NT2/D1 (cell line): ENCODE measurements around the gene DAPP1.
"Not testable (repeated sequence)": the region's sequence is repeated elsewhere in the genome, so short reads cannot be mapped to it uniquely, and the experiment has no call there.

Source experiments
- DNase-seq: peaks from one replicate; pipeline ENCODE4 v3.0.0-alpha.2; 2011; ENCODE audit warnings: low read depth, low spot score
- H3K27me3 ChIP-seq: 2 replicates; pipeline ENCODE4 v1.6.0; 2011; ENCODE audit warnings: mild to moderate bottlenecking; ENCODE audit not compliant: insufficient read length, insufficient read depth
- H3K36me3 ChIP-seq: 2 replicates; pipeline ENCODE4 v1.6.1; 2011; ENCODE audit warnings: mild to moderate bottlenecking, low read length, mixed read lengths; ENCODE audit not compliant: insufficient read depth, insufficient read length
- H3K4me1 ChIP-seq: 2 replicates; pipeline ENCODE4 v1.5.1; 2011; ENCODE audit not compliant: insufficient read depth, insufficient read length
- H3K4me3 ChIP-seq: 2 replicates; pipeline ENCODE4 v1.5.1; 2011; ENCODE audit warnings: low read depth; ENCODE audit not compliant: insufficient read length
- H3K9ac ChIP-seq: 2 replicates; pipeline ENCODE4 v1.6.0; 2011; ENCODE audit warnings: low read depth; ENCODE audit not compliant: insufficient read length
- H3K9me3 ChIP-seq: 2 replicates; pipeline ENCODE4 v1.5.1; 2011; ENCODE audit warnings: mild to moderate bottlenecking, low read length; ENCODE audit not compliant: insufficient read depth
- SUZ12 ChIP-seq: IDR thresholded peaks from 2 replicates; pipeline ENCODE4 v1.6.1; 2011; ENCODE audit not compliant: insufficient read length, insufficient read depth; ENCODE audit errors: extremely low read depth
- YY1 ChIP-seq: IDR thresholded peaks from 2 replicates; pipeline ENCODE4 v1.6.1; 2011; ENCODE audit not compliant: insufficient read length, insufficient read depth
- ZNF274 ChIP-seq: IDR thresholded peaks from 2 replicates; pipeline ENCODE4 v1.6.1; 2011; ENCODE audit warnings: mild to moderate bottlenecking, low read depth, low read length

DAPP1 gene

DNA sequence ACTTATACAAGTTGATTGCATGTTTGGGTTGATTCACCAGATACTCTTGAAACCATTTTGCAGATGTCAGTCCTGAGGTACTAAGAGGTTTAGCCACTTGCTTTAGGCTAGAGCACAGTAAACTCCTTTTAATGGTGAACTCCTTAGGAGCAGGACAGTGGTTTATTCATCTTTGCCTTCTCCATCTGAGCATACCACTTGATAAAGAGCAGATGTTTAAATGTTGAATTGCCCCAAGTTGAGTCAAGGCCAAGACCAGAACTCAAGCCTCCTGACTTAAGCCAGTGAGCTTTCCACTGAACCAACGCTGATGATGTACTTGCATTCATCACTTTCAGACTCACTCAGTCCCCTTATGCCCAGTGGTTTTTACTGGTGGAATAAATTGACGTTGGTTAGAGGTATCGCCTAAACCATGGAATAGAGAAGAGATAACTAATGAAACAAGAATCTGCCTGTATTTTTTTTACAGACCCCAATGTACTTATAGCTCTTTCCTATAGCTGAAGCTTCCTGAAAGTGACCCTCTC lies 7.5 kb downstream of the DAPP1 start:
- Histone ChIP-seq H3K27me3 (no peaks in the 10 kb centered on the region), H3K4me1 (no peaks in the 10 kb centered on the region), H3K9ac (no peak overlapping the region), H3K36me3 (no peaks in the 10 kb centered on the region), H3K9me3 (no peaks in the 10 kb centered on the region), H3K4me3 (no peak overlapping the region)
- DNase-seq = no peak
- no peak for TF ChIP-seq ZNF274
- no peak for TF ChIP-seq SUZ12
- TF ChIP-seq YY1 = no peak

DNA sequence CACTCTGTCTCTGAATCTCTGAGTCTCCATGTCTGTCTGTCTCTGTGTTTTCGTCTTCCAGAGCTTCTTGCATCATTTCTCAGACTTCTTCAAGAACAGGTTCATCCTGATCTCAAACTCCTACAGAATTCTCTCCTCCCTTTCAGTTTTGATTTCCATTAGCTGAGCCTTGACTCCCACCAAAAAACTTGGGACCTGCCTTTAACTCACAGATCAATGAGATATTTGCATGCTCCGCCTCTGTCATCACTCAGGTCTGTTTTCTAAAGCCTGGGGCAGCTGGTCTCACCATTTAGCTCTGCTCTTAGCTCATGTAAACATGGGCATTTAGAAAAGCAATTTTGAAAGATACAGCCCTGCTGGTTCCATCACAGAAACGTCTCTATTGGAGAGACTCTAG lies 8.6 kb downstream of the DAPP1 start:
- Histone ChIP-seq H3K36me3 (no peaks in the 10 kb centered on the region), H3K27me3 (no peaks in the 10 kb centered on the region), H3K9ac (no peak overlapping the region), H3K4me3 (no peak overlapping the region), H3K9me3 (no peaks in the 10 kb centered on the region), H3K4me1 (no peaks in the 10 kb centered on the region)
- DNase-seq = no peak
- TF ChIP-seq ZNF274 (no peak), SUZ12 (no peak), YY1 (no peak)

DNA sequence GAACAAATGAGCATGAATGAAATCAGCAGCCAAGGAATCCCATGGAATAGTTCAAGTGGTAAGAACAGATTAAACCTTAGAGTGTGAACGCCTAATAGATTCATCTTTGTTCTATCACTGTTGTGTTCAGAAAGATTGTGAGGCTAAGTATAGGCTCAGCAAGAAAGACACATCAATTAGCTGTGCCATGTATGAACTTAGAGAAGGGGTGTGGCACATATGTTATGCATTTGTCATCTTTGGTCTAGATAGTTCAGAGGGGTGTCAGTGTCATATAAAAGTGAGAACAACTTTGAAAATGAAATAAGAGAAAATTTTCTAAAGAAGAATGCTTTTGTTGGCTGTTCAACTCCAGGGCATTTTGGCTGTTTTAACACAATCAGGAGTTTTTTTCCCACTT lies 9.4 kb downstream of the DAPP1 start:
- Histone ChIP-seq H3K27me3 (no peaks in the 10 kb centered on the region), H3K36me3 (no peaks in the 10 kb centered on the region), H3K9ac (no peak overlapping the region), H3K9me3 (no peaks in the 10 kb centered on the region), H3K4me3 (no peak overlapping the region), H3K4me1 (no peaks in the 10 kb centered on the region)
- TF ChIP-seq YY1 = no peak
- no peak for TF ChIP-seq SUZ12
- no peak for TF ChIP-seq ZNF274
- DNase-seq = no peak

- H3K9me3 ChIP-seq = no peaks in the 10 kb centered on the region
- H3K4me1 ChIP-seq = no peaks in the 10 kb centered on the region
- H3K9ac ChIP-seq = no peak overlapping the region
- no peak for DNase-seq
- no peak for TF ChIP-seq YY1
- no peak for TF ChIP-seq ZNF274
- TF ChIP-seq SUZ12 = no peak
- no peaks in the 10 kb centered on the region for H3K36me3 ChIP-seq
- H3K4me3 ChIP-seq = no peak overlapping the region
- no peaks in the 10 kb centered on the region for H3K27me3 ChIP-seq
Observed at GRCh38 chr4:99827454-99827853, 10.8 kb downstream of the DAPP1 start.

GRCh38 chr4:99827857-99828256 lies 11.2 kb downstream of the DAPP1 start:
- no peak for TF ChIP-seq ZNF274
- no peak for TF ChIP-seq SUZ12
- TF ChIP-seq YY1 = no peak
- no peak for DNase-seq
- H3K4me3 ChIP-seq = no peak overlapping the region
- no peak overlapping the region for H3K9ac ChIP-seq
- H3K4me1 ChIP-seq = no peaks in the 10 kb centered on the region
- no peaks in the 10 kb centered on the region for H3K9me3 ChIP-seq
- no peaks in the 10 kb centered on the region for H3K27me3 ChIP-seq
- H3K36me3 ChIP-seq = no peaks in the 10 kb centered on the region

- Histone ChIP-seq H3K4me3 (no peak overlapping the region), H3K36me3 (no peaks in the 10 kb centered on the region), H3K27me3 (no peaks in the 10 kb centered on the region), H3K9me3 (no peaks in the 10 kb centered on the region), H3K4me1 (no peaks in the 10 kb centered on the region), H3K9ac (no peak overlapping the region)
- DNase-seq = no peak
- TF ChIP-seq SUZ12 = no peak
- no peak for TF ChIP-seq YY1
- TF ChIP-seq ZNF274 = no peak
Observed at GRCh38 chr4:99828477-99828876, 11.8 kb downstream of the DAPP1 start.

GRCh38 chr4:99830051-99830450 lies 13.4 kb downstream of the DAPP1 start:
- not testable (repeated sequence) for DNase-seq, H3K27me3 ChIP-seq, H3K9me3 ChIP-seq, H3K4me3 ChIP-seq, H3K9ac ChIP-seq, H3K36me3 ChIP-seq, H3K4me1 ChIP-seq

DNA sequence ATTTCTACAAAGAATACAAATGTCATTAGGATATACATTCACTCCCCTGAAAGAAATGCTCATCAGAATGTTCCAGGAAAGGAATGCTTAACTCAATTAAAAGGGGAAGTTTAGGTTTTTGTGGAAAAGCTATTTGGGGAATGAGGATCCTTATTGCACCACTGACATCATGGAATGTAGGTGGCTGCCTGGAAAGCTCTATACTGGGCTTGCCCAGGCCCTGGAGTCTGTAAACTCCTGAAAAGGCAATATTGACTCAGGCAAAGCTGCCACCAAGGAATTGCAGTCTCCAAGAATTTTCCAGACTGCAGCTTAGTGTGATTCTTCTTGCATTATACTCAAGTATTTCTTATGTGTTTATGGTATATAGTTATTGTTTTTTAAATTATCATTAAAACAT lies 15.7 kb downstream of the DAPP1 start:
- no peak overlapping the region for H3K9ac ChIP-seq
- H3K36me3 ChIP-seq = no peaks in the 10 kb centered on the region

More for the DNA sequence above, 15.7 kb downstream of the DAPP1 start:
- Histone ChIP-seq H3K27me3 (no peaks in the 10 kb centered on the region), H3K4me3 (no peak overlapping the region), H3K9me3 (no peaks in the 10 kb centered on the region), H3K4me1 (no peaks in the 10 kb centered on the region)
- TF ChIP-seq YY1 (no peak), ZNF274 (no peak), SUZ12 (no peak)
- DNase-seq = no peak
